Measurements from ENCODE around the gene MYH1. TPM values are rescaled to one million over a fixed set of nuclear protein-coding genes. Genes with fewer than 3 reads are reported as not detected.

Gene MYH1
- total RNA-seq, 2 donors from 2014 or later: not detected

- no peak overlapping the region for H3K4me3 Mint-ChIP-seq
Measured at GRCh38 chr17:10447026-10447931, 71.1 kb downstream of the MYH1 start.

More at GRCh38 chr17:10447026-10447931, 71.1 kb downstream of the MYH1 start:
- H3K4me1 Mint-ChIP-seq: no peaks in the 10 kb centered on the region
- no peaks in the 10 kb centered on the region for H3K36me3 Mint-ChIP-seq (ENCODE audit: low read depth)
- ATAC-seq (replicated peaks): no peak
- H3K9me3 Mint-ChIP-seq: no peaks in the 10 kb centered on the region
- H3K27me3 Mint-ChIP-seq: peaks cover 8% of the 10 kb centered on the region
- H3K27ac Mint-ChIP-seq: no peak overlapping the region

Other genes starting within 250 kb of the MYH1 start
- not detected for gene MYH13, start 145.5 kb downstream of the MYH1 start, total RNA-seq
- not detected for gene MYH8, start 96.6 kb downstream of the MYH1 start, total RNA-seq
- not detected for gene MYH4, start 49.0 kb downstream of the MYH1 start, total RNA-seq
- gene MYH2, start 31.1 kb upstream of the MYH1 start, total RNA-seq: not detected
- 1 to 10 TPM; 1.6 to 3.0 TPM for gene MYH3, start 138.8 kb upstream of the MYH1 start, total RNA-seq
- 10 to 100 TPM; 18.3 to 38.6 TPM for gene SCO1, start 179.0 kb upstream of the MYH1 start, total RNA-seq
- gene ADPRM, start 179.1 kb upstream of the MYH1 start, total RNA-seq: 10 to 100 TPM; 10.9 to 11.4 TPM
- under 1 TPM; 0.40 to 0.41 TPM for gene TMEM220, start 211.5 kb upstream of the MYH1 start, total RNA-seq

Data from activated T-helper 17 cell treated with anti-CD3 and anti-CD28 coated beads, Interleukin-2, amount 50 U/mL, for 72 hours (primary cell).